Gastrocnemius medialis (tissue), 4 donors: ENCODE measurements around the gene CDX4. TPM values are rescaled to one million over a fixed set of nuclear protein-coding genes. Genes with fewer than 3 reads are reported as not detected.

Source experiments
- ATAC-seq, 2 donors: fragments of 150-250 bp; one replicate each; pipeline ENCODE4 v1.9.1; 2016
- DNase-seq, 2 donors: peaks; one replicate each; pipeline ENCODE4 v3.0.0-alpha.2; 2019
- H3K27ac ChIP-seq, 4 donors: fragments of 200-600 bp; sonication (generic); 1 replicate in 1 of 4; 2 replicates in 3 of 4; pipeline ENCODE4 v1.5.1; 2016 to 2018; ENCODE audit warnings: mild to moderate bottlenecking in 2 of 4, moderate library complexity in 1 of 4
- H3K27me3 ChIP-seq, 3 donors: fragments of 200-600 bp; sonication (generic) in 2 of 3; 1 replicate in 1 of 3; 2 replicates in 2 of 3; pipeline versions ENCODE4 v1.5.1 to v1.6.0; 2016 to 2019; ENCODE audit warnings: mild to moderate bottlenecking in 1 of 3, moderate library complexity in 1 of 3
- H3K36me3 ChIP-seq, 2 donors: fragments of 200-600 bp; sonication (generic) in 1 of 2; one replicate each; pipeline ENCODE4 v1.5.1; 2017 to 2018
- H3K4me1 ChIP-seq, 2 donors: fragments of 200-600 bp; sonication (generic) in 1 of 2; one replicate each; pipeline ENCODE4 v1.5.1; 2016 to 2017; ENCODE audit warnings: mild to moderate bottlenecking in 2 of 2
- H3K4me3 ChIP-seq, 4 donors: fragments of 200-600 bp; sonication (generic) in 3 of 4; 1 replicate in 1 of 4; 2 replicates in 3 of 4; pipeline ENCODE4 v1.5.1; 2016 to 2019; ENCODE audit warnings: mild to moderate bottlenecking in 2 of 4
- H3K9me3 ChIP-seq, 3 donors: fragments of 200-600 bp; sonication (generic) in 2 of 3; 1 replicate in 1 of 3; 2 replicates in 2 of 3; pipeline ENCODE4 v1.5.1; 2016 to 2019
- CTCF ChIP-seq, 5 experiments: fragments of 450-650 bp in 3 of 5; fragments of 200-600 bp in 2 of 5; sonication (generic) in 2 of 5; IDR thresholded peaks in 4 of 5; conservative IDR thresholded peaks in 1 of 5; 1 replicate in 4 of 5; 2 replicates in 1 of 5; pipeline ENCODE4 v1.5.1; 2016 to 2019; ENCODE audit warnings: antibody characterized with exemption in 5 of 5, mild to moderate bottlenecking in 3 of 5, moderate library complexity in 3 of 5
- POLR2A ChIP-seq, 2 donors: fragments of 450-650 bp; IDR thresholded peaks; one replicate each; pipeline ENCODE4 v1.6.1; 2017; ENCODE audit warnings: antibody characterized with exemption in 2 of 2, mild to moderate bottlenecking in 2 of 2, moderate library complexity in 2 of 2
- in situ Hi-C, 4 donors: fragments of 200-750 bp; cut with MboI; loops; one replicate each; pipeline versions ENCODE4 v1.15.0 to v1.8.0; 2017; ENCODE audit warnings: low sequenced_read_pairs in 4 of 4
- intact Hi-C: fragments of 100-400 bp; cut with DNase I; formaldehyde crosslinking; loops from one replicate; pipeline ENCODE4 v1.15.1; 2023; ENCODE audit warnings: low total_unique reads
- total RNA-seq, 4 donors: library from RNA; depleted of rRNA; stranded (reverse); fragments of >200 nt; gene quantifications; one replicate each; pipeline versions ENCODE4 v1.1.0 to v1.2.3, GENCODE V29; 2016

CDX4 gene
- total RNA-seq = not detected

GRCh38 chrX:73446831-73447230 is at the start of gene CDX4:
TSS of gene CDX4 (plus strand) at chrX:73447053. CDS start at chrX:73447254, 201 bp downstream.
- ATAC-seq (no peak), DNase-seq (no peak)
- Histone ChIP-seq H3K36me3 (no peaks in the 10 kb centered on the region), H3K27ac (no peak within 1 kb of the TSS), H3K4me3 (no peak within 1 kb of the TSS), H3K27me3 (peaks cover 0 to 26% (median 12%) of the 10 kb centered on the region in 3 donors), H3K4me1 (no peaks in the 10 kb centered on the region), H3K9me3 (no peaks in the 10 kb centered on the region)
- intact Hi-C loops = no loop called here
- no peak for TF ChIP-seq CTCF (IDR thresholded peaks at IDR 0.05 in 4 of 5, conservative IDR thresholded peaks at IDR 0.05 in 1 of 5)
- TF ChIP-seq POLR2A (IDR thresholded peaks at IDR 0.05) = no peak
- in situ Hi-C loops = no loop called here

- Histone ChIP-seq H3K27ac (no peak overlapping the region), H3K4me1 (no peaks in the 10 kb centered on the region), H3K4me3 (no peak overlapping the region), H3K9me3 (no peaks in the 10 kb centered on the region), H3K27me3 (no peaks in the 10 kb centered on the region), H3K36me3 (no peaks in the 10 kb centered on the region)
- in situ Hi-C loops (no loop called here), intact Hi-C loops (no loop called here)
- no peak for ATAC-seq
- no peak for DNase-seq
- TF ChIP-seq POLR2A (IDR thresholded peaks at IDR 0.05) (no peak), CTCF (IDR thresholded peaks at IDR 0.05 in 4 of 5, conservative IDR thresholded peaks at IDR 0.05 in 1 of 5) (no peak)
These were observed 48.5 kb upstream of the CDX4 start for GRCh38 chrX:73398185-73398914.

- intact Hi-C loops (no loop called here), in situ Hi-C loops (no loop called here)
- TF ChIP-seq CTCF (IDR thresholded peaks at IDR 0.05 in 4 of 5, conservative IDR thresholded peaks at IDR 0.05 in 1 of 5) (no peak), POLR2A (IDR thresholded peaks at IDR 0.05) (no peak)
- no peak overlapping the region for H3K27ac ChIP-seq
- no peaks in the 10 kb centered on the region for H3K9me3 ChIP-seq
- ATAC-seq (no peak), DNase-seq (no peak)
- no peaks in the 10 kb centered on the region for H3K4me1 ChIP-seq
- no peaks in the 10 kb centered on the region for H3K27me3 ChIP-seq
- no peak overlapping the region for H3K4me3 ChIP-seq
- no peaks in the 10 kb centered on the region for H3K36me3 ChIP-seq
These were observed 46.6 kb upstream of the CDX4 start for GRCh38 chrX:73400136-73400748.

GRCh38 chrX:73401591-73402266 is 45.1 kb upstream of the CDX4 start:
- TF ChIP-seq POLR2A (IDR thresholded peaks at IDR 0.05) = no peak
- TF ChIP-seq CTCF (IDR thresholded peaks at IDR 0.05 in 4 of 5, conservative IDR thresholded peaks at IDR 0.05 in 1 of 5) = no peak
- DNase-seq (no peak), ATAC-seq (no peak)
- Histone ChIP-seq H3K4me3 (no peak overlapping the region), H3K27me3 (no peaks in the 10 kb centered on the region), H3K27ac (no peak overlapping the region), H3K36me3 (no peaks in the 10 kb centered on the region), H3K4me1 (no peaks in the 10 kb centered on the region), H3K9me3 (no peaks in the 10 kb centered on the region)
- in situ Hi-C loops (no loop called here), intact Hi-C loops (no loop called here)
